Measurements from ENCODE around the gene NEURL1. TPM values are rescaled to one million over a fixed set of nuclear protein-coding genes. Genes with fewer than 3 reads are reported as not detected.

NEURL1 gene
- total RNA-seq, 3 donors from 2014 or later = 15.9 to 68.7 (median 42.9) TPM

DNA sequence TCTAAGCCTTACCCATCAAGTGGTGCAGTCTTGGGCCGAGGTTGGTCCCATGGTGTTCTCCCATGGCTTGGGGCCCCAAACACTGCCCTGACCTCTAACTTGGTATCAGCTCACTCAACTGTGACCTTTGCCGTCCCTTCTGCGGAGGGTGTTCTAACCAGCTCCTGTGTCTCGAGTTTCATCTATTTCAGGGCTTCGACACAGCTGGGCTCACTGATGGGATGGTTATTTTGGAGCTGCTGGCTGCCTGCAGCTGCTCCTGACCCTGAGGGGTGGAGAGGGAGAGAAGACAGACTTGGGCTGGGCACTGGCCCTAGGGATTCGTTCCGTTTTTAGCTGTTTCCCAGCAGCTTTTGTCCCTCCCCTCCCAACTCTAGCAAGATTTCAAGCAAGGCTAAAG is 86.9 kb downstream of the NEURL1 start:
- DNase-seq (no peak), ATAC-seq (no peak)
- Histone ChIP-seq H3K9me3 (no peaks in the 10 kb centered on the region), H3K4me1 (ENCODE audit: low read depth) (peaks cover 17% of the 10 kb centered on the region), H3K4me3 (no peak overlapping the region), H3K36me3 (ENCODE audit: low read depth) (no peaks in the 10 kb centered on the region)
- TF ChIP-seq, protein P1, sequence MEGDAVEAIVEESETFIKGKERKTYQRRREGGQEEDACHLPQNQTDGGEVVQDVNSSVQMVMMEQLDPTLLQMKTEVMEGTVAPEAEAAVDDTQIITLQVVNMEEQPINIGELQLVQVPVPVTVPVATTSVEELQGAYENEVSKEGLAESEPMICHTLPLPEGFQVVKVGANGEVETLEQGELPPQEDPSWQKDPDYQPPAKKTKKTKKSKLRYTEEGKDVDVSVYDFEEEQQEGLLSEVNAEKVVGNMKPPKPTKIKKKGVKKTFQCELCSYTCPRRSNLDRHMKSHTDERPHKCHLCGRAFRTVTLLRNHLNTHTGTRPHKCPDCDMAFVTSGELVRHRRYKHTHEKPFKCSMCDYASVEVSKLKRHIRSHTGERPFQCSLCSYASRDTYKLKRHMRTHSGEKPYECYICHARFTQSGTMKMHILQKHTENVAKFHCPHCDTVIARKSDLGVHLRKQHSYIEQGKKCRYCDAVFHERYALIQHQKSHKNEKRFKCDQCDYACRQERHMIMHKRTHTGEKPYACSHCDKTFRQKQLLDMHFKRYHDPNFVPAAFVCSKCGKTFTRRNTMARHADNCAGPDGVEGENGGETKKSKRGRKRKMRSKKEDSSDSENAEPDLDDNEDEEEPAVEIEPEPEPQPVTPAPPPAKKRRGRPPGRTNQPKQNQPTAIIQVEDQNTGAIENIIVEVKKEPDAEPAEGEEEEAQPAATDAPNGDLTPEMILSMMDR (IDR thresholded peaks at IDR 0.05) = no peak
- intact Hi-C loops (cut with DNase I, micrococcal nuclease) = no loop called here

DNA sequence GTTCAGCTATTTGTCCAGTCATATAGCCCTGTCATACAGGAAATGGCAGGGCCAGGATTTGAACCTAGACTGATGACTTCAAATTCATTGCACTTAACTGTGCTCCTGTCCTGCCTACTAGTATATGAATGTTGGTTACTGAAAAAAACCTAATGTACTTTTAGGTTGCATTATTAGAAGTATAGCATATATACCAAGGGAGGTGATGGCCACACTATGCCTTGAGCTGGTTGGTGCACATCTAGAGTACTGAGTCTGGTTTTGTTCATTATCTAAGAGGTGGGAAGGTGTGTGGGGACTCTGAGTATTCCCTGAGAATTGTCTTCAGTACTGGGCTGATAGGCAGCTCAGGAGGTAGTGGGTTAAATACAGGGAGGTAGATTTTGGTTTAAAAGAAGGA is 88.0 kb downstream of the NEURL1 start:
- DNase-seq = no peak
- Histone ChIP-seq H3K4me3 (no peak overlapping the region), H3K9me3 (no peaks in the 10 kb centered on the region), H3K4me1 (ENCODE audit: low read depth) (peaks cover 17% of the 10 kb centered on the region), H3K36me3 (ENCODE audit: low read depth) (no peaks in the 10 kb centered on the region)
- intact Hi-C loops (cut with DNase I, micrococcal nuclease) = no loop called here
- no peak for ATAC-seq
- TF ChIP-seq, protein P1 (IDR thresholded peaks at IDR 0.05) = no peak

DNA sequence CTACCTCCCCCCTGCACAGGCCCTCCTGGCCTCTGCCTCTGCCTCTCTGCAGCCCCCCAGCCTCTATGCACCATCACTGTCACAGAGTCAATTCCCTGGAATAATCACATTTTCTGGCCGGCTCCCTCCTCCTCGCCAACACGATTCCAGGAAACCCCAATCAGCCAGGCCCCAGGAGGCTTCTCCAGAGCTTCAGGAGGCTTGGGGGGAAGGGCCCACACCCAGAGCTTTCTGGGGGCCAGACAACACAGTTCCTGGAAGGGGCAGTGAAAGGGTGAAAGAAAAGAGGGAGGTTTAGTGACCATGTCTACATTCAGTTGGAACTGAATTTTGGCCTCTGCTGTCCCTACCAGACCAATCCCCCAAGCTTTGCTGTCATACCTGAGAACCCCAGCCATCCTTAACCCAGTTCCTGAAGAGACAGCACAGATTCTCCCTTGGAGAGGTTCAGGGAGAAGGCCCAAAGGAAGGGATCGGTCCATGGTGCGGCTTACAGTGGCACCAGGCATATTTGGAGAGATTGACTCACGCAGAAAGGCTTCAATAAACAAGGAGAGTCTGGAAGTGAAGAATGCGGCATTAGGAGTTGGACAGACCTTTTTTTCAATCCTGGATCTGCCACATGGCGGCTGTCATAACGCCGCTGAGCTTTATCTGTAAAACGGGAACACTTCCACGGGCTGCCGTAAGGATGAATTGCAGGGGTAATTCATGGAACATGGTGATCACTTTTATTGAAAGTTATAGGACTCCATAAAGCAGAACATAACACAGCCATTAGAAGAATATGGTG is 89.0 kb downstream of the NEURL1 start:
- intact Hi-C loops (cut with DNase I, micrococcal nuclease) = no loop called here
- ATAC-seq (no peak), DNase-seq (no peak)
- Histone ChIP-seq H3K36me3 (ENCODE audit: low read depth) (no peaks in the 10 kb centered on the region), H3K4me3 (no peak overlapping the region), H3K4me1 (ENCODE audit: low read depth) (peaks cover 17% of the 10 kb centered on the region), H3K9me3 (no peaks in the 10 kb centered on the region)
- TF ChIP-seq, protein P1 (IDR thresholded peaks at IDR 0.05) = no peak

DNA sequence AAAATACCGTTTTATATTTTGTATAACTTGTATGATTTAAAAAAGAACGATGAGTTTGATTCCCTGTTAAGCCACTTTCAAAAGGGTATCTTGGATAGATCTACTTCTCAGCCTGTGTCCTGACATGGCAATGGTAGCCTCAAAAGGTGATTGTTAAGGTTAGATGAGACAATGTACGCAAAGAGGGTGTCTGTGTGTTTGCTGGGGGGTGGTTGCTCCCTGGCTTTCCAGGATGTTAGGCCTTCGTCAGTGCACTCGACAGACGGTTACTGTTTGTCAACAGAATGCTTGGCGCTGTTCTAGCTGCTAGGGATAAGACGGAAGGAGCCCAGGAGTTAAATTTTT is 90.3 kb downstream of the NEURL1 start:
- ATAC-seq (no peak), DNase-seq (no peak)
- no peaks in the 10 kb centered on the region for H3K36me3 ChIP-seq (ENCODE audit: low read depth)
- H3K4me3 ChIP-seq = no peak overlapping the region
- intact Hi-C loops (cut with DNase I, micrococcal nuclease) = no loop called here
- no peaks in the 10 kb centered on the region for H3K9me3 ChIP-seq
- TF ChIP-seq, protein P1 (IDR thresholded peaks at IDR 0.05) = no peak
- H3K4me1 ChIP-seq (ENCODE audit: low read depth) = peaks cover 14% of the 10 kb centered on the region

DNA sequence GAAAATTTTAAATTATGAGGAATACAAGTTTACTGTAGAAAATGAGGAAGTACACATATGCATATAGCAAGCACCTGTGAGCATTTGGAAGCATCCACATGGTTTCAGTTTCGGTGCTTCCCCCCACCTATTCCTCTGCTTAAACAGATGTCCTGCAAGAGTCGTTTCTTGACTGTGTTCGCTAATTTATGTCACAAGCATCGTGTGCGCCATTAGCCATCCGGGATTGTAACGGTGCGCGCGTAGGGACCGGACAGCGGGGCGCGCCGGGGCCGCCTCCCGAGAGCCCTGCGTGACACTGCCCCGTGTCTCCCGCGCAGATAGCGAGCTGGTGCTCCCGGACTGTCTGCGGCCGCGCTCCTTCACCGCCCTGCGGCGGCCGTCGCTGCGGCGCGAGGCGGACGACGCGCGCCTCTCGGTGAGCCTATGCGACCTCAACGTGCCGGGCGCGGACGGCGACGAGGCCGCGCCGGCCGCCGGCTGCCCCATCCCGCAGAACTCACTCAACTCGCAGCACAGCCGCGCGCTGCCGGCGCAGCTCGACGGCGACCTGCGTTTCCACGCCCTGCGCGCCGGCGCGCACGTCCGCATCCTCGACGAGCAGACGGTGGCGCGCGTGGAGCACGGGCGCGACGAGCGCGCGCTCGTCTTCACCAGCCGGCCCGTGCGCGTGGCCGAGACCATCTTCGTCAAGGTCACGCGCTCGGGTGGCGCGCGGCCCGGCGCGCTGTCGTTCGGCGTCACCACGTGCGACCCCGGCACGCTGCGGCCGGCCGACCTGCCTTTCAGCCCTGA is 90.9 kb downstream of the NEURL1 start:
- no peaks in the 10 kb centered on the region for H3K9me3 ChIP-seq
- intact Hi-C loops (cut with DNase I, micrococcal nuclease) = no loop called here
- H3K4me1 ChIP-seq (ENCODE audit: low read depth) = peaks cover 10% of the 10 kb centered on the region
- peak; percentile 55 for ATAC-seq
- DNase-seq = peak in 2 of 3 donors; percentile 39 to 50
- TF ChIP-seq, protein P1 (IDR thresholded peaks at IDR 0.05) = no peak
- no peak overlapping the region for H3K4me3 ChIP-seq
- no peaks in the 10 kb centered on the region for H3K36me3 ChIP-seq (ENCODE audit: low read depth)
